SU-DHL-6 (cell line): ENCODE measurements around the gene CLK2.
"Not testable (repeated sequence)": the region's sequence is repeated elsewhere in the genome, so short reads cannot be mapped to it uniquely, and the experiment has no call there.

ENCODE experiments used
- H2AFZ ChIP-seq: fragments of 200-600 bp; sonication (generic); 2 replicates; pipeline ENCODE4 v1.6.1; 2014; ENCODE audit warnings: low read depth, mild to moderate bottlenecking, moderate library complexity, mixed read lengths, antibody characterized with exemption, low read length; ENCODE audit not compliant: severe bottlenecking
- H3F3A ChIP-seq: fragments of 200-600 bp; shearing (Covaris generic); 2 replicates; pipeline ENCODE4 v1.6.0; 2016; ENCODE audit warnings: antibody characterized with exemption, mild to moderate bottlenecking; ENCODE audit not compliant: insufficient read depth
- H3K27ac ChIP-seq: fragments of 200-600 bp; sonication (generic); 2 replicates; pipeline ENCODE4 v1.5.1; 2016; ENCODE audit warnings: low read depth, mild to moderate bottlenecking, low read length, moderate library complexity, mixed read lengths
- H3K27me3 ChIP-seq: fragments of 200-600 bp; sonication (generic), shearing (Covaris generic); 2 replicates; pipeline ENCODE4 v1.6.0; 2014; ENCODE audit warnings: mild to moderate bottlenecking, low read length
- H3K36me3 ChIP-seq: fragments of 200-600 bp; sonication (generic); 2 replicates; pipeline ENCODE4 v1.6.1; 2014; ENCODE audit warnings: mild to moderate bottlenecking, low read length, mixed read lengths
- H3K4me2 ChIP-seq: fragments of 300-600, 200-600 bp; shearing (Covaris generic), sonication (generic); 2 replicates; pipeline ENCODE4 v1.6.0; 2014; ENCODE audit warnings: low read length, low read depth, mild to moderate bottlenecking; ENCODE audit not compliant: poor library complexity, severe bottlenecking
- H3K4me3 ChIP-seq: fragments of 200-600 bp; sonication (generic); 2 replicates; pipeline ENCODE4 v1.5.1; 2014; ENCODE audit warnings: antibody characterized with exemption, low read length, mild to moderate bottlenecking, mixed read lengths; ENCODE audit not compliant: insufficient read depth, poor library complexity, severe bottlenecking
- H3K79me2 ChIP-seq: fragments of 200-600 bp; sonication (generic); 2 replicates; pipeline ENCODE4 v1.6.1; 2014; ENCODE audit warnings: mild to moderate bottlenecking, low read length, moderate library complexity; ENCODE audit not compliant: insufficient read depth
- H3K9ac ChIP-seq: fragments of 200-600 bp; sonication (generic); 2 replicates; pipeline ENCODE4 v1.7.0; 2014; ENCODE audit warnings: mild to moderate bottlenecking, low read length
- H3K9me2 ChIP-seq: fragments of 200-600 bp; sonication (generic); replicated peaks from 2 replicates; pipeline ENCODE4 v1.6.1; 2014; ENCODE audit warnings: low read length; ENCODE audit not compliant: insufficient read depth
- H3K9me3 ChIP-seq: fragments of 200-600 bp; sonication (generic); 2 replicates; pipeline ENCODE4 v1.6.1; 2014; ENCODE audit warnings: low read length, mixed read lengths; ENCODE audit not compliant: insufficient read depth
- H4K20me1 ChIP-seq: fragments of 200-600 bp; sonication (generic); 2 replicates; pipeline ENCODE4 v1.6.1; 2014; ENCODE audit warnings: low read depth, mild to moderate bottlenecking, antibody characterized with exemption, low read length, moderate library complexity, mixed read lengths
- CTCF ChIP-seq: fragments of 200-600 bp; sonication (generic); IDR thresholded peaks from one replicate; pipeline ENCODE4 v1.5.1; 2017; ENCODE audit warnings: antibody characterized with exemption, mild to moderate bottlenecking, low read length, moderate library complexity; ENCODE audit not compliant: insufficient read depth, poor library complexity, severe bottlenecking
- EZH2phosphoT487 ChIP-seq: fragments of 200-600 bp; sonication (generic), shearing (Covaris generic); conservative IDR thresholded peaks from 2 replicates; pipeline ENCODE4 v1.6.1; 2018; ENCODE audit warnings: mild to moderate bottlenecking, antibody characterized with exemption, low read length, moderate library complexity, mixed read lengths

CLK2 gene

GRCh38 chr1:155219592-155220031 is 53.7 kb downstream of the CLK2 start:
- Histone ChIP-seq H3F3A (peaks cover 16% of the 10 kb centered on the region), H3K9me3 (no peaks in the 10 kb centered on the region), H4K20me1 (no peaks in the 10 kb centered on the region), H3K9me2 (no peaks in the 10 kb centered on the region), H3K27ac (no peak overlapping the region), H3K79me2 (no peaks in the 10 kb centered on the region), H3K9ac (no peak overlapping the region), H3K27me3 (no peaks in the 10 kb centered on the region), H2AFZ (peak overlapping the region; percentile 12), H3K36me3 (no peaks in the 10 kb centered on the region), H3K4me2 (no peak overlapping the region), H3K4me3 (no peak overlapping the region)
- no peak for TF ChIP-seq EZH2phosphoT487
- TF ChIP-seq CTCF = no peak

- Histone ChIP-seq H3K4me2 (no peak overlapping the region), H3K27ac (no peak overlapping the region)
Measured at GRCh38 chr1:155218854-155219591, 54.3 kb downstream of the CLK2 start.

GRCh38 chr1:155214702-155215101 is 58.6 kb downstream of the CLK2 start:
- not testable (repeated sequence) for H3K4me2 ChIP-seq, H3K9me3 ChIP-seq, H3K9ac ChIP-seq, H3K79me2 ChIP-seq, H3K36me3 ChIP-seq, H3F3A ChIP-seq, H3K27ac ChIP-seq, H4K20me1 ChIP-seq, H3K27me3 ChIP-seq, H3K4me3 ChIP-seq, H2AFZ ChIP-seq, H3K9me2 ChIP-seq

More at GRCh38 chr1:155218854-155219591, 54.3 kb downstream of the CLK2 start:
- Histone ChIP-seq H3K27me3 (no peaks in the 10 kb centered on the region), H3F3A (peaks cover 10% of the 10 kb centered on the region), H4K20me1 (no peaks in the 10 kb centered on the region), H3K36me3 (no peaks in the 10 kb centered on the region), H3K79me2 (no peaks in the 10 kb centered on the region), H3K4me3 (no peak overlapping the region), H3K9ac (no peak overlapping the region), H2AFZ (peak overlapping the region; percentile 12), H3K9me2 (no peaks in the 10 kb centered on the region), H3K9me3 (no peaks in the 10 kb centered on the region)
- TF ChIP-seq EZH2phosphoT487 (no peak), CTCF (no peak)
